ENCODE data around the gene NAT14.
"Not testable (repeated sequence)": the region's sequence is repeated elsewhere in the genome, so short reads cannot be mapped to it uniquely, and the experiment has no call there.

The NAT14 gene

DNA sequence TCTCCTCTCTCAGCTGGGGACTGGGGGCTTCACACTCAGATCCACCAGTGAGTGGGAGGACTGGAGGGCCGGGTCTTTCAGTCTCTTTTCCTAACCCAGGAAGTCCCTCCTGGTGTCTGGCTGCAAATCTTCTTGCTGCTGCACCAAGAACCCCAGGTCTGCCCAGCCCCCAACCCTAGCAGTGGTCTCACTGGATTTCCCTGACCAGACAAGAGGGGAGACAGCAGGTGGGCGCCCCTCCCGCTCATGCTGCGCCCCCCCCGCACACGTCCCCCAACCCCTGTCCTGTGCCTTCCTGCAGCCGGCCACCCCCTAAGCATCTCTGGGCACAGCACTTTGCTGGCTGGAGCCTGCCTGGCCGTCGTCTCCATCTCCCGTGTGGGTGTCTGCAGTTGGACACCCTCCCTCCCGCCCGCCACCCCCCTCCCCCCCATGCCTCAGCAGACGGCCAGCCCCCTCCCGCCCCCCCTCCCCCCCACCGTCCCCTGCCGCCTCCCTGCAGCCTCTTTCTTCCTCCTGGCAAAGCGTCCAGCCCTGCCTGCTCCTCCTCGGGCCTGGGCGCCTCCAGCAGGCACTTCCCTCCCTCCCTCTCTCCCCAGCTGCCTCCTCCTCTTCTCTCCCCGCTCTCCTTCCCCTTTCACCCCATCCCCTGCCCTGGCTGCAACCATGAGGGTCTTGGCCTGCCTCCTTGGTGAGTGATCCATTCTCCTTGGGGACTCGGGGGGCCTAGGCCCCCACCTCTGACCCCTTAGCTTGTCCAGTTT is 3.1 kb downstream of the NAT14 start, which contains the start of gene SSC5D:
Gene SSC5D (plus strand): TSS at position 513 of the 764 bp plus-strand sequence. CDS start 154 bp downstream, at position 667.
- no peak for DNase-seq

GRCh38 chr19:55488986-55489710 is 4.2 kb downstream of the NAT14 start:
- DNase-seq, result no peak

GRCh38 chr19:55489711-55490477 is 4.9 kb downstream of the NAT14 start:
- DNase-seq, result no peak

DNA sequence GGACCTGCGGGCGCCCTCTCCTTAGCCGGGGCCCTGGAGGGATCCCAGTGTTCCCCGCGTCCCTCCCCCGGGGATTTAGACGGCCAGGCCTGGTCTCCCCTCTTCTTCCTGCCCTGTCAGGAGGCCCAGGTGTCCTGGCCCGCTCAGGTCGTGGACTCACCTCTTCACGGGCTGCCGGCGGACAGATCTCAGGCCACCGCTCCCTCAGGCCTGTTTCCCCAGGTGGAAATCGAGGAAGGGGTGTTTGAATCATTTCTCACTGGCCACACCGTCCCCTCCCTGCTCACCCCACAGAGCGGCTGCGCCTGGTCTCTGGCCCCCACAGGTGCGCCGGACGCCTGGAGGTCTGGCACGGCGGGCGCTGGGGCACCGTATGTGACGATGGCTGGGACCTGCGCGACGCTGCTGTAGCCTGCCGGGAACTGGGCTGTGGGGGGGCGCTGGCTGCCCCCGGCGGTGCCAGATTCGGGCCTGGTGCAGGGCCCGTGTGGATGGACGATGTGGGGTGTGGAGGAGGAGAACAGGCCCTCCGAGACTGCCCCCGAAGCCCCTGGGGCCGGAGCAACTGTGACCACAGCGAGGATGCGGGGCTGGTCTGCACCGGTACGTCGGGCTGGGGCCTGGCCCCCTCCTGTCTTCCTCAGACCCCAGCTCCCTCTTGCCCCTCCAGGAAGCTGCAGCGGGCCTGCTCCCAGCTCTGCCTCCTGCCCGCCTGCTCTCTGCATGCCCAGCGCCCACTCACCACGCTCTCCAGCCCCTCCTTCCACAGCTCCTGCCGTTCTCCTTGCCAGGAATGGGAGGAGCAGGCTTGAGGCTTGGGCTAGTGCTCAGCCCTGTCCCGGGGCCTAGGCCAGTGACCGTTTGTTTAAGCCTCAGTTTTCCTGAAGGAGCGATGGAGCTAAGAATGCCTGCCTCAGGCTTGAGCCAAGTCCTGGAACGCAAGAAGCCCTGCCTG is 5.8 kb downstream of the NAT14 start:
- DNase-seq, result no peak

DNA sequence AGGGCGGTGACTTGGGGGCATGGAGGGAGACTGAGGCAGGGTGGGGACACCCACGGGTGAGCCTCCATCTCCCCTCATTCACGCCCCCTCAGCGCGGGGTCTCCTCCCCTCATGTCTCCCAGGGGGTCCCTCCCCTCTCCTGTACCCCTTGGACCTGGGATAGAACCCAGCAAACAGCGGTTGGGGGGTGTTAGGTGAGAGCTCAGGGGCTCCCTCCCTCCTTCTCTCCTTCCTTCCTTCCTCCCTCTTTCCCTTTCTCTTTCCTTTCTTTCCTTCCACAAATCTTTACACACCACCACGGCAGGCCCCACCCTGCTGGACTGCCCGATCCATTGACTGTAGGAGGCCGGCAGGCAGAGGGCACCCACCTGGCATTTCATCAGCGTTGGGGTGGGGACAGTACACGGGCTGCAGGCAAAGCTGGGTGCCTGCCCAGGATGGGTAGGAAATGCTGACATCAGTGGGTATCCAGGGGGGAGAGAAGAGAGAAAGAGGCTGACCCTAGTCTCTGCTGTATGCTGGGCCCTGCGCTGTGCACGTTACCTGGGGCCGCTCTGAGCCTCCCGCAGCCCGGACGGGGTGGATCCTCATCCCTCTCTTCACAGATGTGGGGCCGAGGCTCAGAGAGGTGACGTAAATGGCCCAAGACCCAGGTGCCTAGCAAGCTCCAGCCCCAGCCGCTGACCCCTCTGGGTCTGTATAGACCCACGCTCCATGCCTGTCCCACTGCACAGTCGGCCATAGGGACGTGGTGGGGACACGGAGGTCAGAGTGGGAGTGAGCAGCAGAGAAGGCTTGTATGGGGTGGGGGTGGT is 6.8 kb downstream of the NAT14 start:
- DNase-seq, result no peak

- no peak for DNase-seq
Observed at GRCh38 chr19:55492362-55492944, 7.5 kb downstream of the NAT14 start.

GRCh38 chr19:55493052-55493644 is 8.2 kb downstream of the NAT14 start:
- DNase-seq, result no peak

DNA sequence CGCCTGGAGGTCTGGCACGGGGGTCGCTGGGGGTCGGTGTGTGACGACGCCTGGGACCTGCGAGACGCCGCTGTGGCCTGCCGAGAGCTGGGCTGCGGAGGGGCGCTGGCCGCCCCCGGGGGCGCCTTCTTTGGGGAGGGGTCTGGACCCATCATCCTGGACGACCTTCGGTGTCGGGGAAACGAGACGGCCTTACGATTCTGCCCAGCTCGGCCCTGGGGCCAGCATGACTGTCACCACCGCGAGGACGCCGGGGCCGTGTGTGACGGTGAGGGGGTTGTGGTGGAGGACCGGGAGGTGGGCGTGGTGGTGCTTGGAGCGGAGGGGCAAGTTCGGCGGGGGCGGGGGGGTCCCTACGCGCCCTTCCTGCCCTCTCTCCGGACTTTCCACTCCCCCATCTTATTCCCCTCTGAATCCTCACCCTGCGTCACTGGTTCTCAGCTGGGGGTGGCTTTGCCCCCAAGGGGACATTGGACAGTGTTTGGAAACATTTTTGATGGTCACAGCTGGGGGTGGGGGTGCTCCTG is 8.7 kb downstream of the NAT14 start:
- DNase-seq, result no peak

GRCh38 chr19:55494172-55494761 is 9.3 kb downstream of the NAT14 start:
- no peak for DNase-seq

DNA sequence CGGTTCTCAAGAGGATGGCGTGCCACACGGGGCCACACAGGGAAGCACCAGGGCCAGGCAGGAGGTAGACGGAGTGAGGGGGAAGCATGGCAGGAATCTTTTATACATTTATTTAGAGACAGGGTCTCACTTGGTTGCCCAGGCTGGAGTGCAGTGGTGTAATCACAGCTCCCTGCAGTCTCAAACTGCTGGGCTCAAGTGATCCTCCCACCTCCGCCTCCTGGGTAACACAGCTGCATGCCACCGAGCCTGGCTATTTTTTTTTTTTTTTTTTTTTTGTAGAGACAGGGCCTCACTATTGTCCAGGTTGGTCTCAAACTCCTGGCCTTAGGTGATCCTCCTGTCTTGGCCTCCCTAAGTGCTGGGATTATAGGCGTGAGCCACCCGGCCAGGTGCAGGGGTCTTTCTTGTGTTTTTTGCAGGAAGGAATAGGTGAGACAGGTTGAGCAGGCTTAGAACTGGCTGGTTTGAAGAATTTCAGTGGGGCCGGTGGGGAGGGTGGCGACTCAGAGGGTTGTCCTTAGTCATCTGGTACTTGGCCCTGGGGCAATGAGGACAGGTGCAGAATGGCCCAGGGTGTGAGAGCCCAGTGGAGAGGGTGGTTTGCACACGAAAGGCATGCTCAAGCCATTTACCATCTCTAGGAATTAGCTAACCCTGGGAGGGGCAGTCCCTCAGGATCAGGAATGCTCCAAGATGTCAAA is 10.8 kb downstream of the NAT14 start:
- DNase-seq, result no peak

DNA sequence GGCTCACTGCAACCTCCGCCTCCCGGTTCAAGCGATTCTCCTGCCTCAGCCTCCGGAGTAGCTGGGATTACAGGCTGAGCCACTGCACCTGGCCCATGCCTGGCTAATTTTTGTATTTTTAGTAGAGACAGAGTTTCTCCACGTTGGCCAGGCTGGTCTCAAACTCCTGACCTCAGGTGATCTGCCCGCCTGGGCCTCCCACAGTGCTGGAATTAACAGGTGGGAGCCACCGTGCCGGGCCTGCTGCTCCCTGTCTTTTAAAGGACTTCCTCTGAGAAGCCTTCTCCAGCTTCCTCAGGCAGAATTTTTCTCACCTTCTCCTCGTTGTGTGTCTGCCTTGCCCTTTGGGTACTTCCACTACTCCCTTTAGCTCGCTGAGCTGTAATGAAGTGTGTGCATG is 11.8 kb downstream of the NAT14 start:
- DNase-seq, result not testable (repeated sequence)

DNA sequence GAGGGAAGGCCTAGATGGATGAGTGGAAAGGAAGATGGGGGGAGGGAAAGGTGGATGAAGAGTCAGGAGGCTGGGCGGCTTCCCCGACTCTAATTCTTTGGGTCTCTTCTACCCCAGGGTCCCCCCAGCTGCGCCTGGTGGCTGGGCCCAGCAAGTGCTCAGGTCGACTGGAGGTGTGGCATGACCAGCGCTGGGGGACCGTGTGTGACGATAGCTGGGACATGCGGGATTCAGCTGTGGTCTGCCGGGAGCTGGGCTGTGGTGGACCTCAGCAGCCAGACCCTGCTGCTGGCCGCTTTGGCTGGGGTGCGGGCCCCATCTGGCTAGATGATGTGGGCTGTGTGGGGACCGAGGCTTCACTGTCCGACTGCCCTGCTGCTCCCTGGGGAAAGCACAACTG is 12.8 kb downstream of the NAT14 start:
- no peak for DNase-seq

DNA sequence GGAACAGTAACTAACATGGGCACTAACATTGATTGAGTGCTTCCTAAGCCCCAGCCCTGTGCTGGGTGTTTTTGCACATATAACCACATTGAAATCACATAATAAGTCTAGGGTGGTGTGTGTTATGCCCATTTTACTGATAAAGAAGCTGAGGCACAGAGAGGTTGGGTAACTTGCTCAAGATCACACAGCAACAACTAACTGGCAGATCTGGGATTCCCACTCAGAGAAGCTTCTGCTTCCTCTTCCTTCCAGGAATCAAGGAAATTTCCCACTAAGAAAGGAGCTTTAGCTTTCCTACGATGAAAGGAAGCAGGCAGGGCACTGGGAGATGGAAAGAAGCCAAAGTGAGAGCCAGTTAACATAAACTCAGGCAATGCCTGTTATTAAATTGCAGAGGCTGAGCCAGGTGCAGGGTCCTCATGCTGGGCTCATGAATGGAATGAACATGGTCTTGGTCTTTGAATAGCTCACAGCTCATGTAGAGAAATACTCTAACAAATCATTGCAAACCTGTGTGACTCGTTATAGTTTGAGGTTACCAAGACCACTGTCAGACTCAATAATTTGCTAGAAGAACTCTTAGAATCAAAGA is 13.4 kb downstream of the NAT14 start:
- DNase-seq, result no peak

DNA sequence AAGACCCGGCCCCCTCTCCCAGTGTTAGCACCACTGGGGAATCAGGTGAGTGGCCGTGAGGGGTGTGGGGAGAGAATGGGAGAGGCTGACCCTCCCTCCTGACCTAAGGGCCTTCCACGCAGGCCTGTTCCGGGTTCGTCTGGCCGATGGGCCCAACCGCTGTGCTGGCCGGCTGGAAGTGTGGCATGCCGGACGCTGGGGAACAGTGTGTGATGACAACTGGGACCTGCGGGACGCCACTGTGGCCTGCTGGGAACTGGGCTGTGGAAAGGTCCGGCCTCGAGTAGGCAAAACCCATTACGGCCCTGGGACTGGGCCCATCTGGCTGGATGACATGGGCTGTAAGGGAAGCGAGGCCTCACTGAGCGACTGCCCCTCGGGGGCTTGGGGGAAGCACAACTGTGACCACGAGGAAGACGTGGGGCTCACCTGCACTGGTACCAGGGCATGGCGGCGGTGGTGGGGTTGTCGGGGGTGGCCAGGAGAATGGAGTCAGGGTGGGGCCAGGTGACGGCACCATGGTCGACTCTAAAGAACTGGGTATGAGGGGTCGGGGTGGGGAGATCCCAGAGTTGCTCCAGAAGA is 15.5 kb downstream of the NAT14 start:
- no peak for DNase-seq

DNA sequence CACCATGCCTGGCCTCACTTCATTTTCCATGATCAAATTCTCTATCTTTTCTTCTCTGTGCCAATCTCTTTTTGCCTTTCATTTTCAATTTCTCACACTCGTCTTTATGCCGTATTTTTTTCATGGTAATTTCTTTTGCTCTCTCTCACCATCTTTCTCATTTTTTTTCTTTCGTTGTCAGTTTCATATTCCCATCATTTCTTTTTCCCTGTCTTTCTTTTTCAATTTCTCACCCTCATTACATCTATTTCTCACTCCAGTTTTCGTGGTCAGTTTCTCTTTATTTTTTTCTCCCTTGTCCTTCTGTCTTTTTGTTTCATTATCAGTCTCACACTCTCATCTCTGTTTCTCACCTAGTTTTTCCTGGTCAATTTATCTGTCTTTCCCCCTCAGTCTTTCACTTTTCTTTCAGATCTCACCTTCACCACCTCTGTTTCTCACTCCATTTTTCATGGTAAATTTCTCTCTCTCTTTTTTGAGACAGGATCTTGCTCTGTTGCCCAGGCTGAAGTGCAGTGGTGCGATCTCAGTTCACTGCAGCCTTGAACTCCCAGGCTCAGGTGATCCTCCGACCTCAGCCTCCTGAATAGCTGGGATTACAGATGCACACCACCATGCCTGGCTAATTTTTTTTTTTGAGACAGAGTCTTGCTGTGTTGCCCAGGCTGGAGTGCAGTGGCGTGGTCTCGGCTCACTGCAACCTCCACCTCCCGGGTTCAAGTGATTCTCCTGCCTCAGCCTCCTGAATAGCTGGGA is 17.4 kb downstream of the NAT14 start:
- DNase-seq, result no peak

- no peak for DNase-seq
Observed at GRCh38 chr19:55503157-55503501, 18.1 kb downstream of the NAT14 start.

DNA sequence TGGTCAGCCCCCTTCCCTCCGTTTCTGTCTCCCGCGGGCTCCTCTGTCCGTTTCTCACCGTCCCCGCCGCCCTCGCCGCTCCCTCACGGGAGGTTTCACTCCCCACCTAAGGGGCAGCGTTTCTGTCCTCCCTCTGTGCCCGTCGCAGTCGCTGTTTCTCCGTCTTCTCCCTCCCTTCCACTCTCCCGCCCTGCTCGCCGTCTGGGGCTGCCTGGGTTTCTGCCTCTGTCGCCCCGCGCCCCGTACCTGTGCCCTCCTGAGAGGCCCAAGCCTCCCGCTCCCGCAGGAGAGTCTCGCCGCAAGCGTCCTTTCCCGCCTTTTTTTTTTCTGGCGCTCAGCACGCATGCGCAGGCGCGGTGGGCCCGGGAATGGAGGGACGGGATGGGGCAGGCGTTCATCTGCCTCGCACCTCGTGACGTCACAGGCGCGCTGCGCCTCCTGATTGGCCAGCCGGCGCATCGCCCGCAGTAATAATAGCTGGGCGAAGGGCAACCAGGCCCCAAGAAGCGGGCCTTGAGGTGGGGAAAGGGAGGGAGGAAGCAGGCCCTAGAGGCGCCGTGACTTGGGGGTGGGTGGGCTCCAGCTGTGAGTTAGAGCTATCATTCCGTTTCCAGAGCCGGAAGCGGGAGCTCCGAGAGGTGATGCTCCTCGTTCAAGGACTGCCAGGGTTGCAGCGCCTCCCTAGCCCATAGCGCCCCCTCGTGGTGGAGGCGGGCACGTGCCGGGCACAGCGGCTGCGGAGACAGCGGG is 18.7 kb downstream of the NAT14 start:
- peak; percentile 96 for DNase-seq
